CD4-positive, alpha-beta T cell treated with Interleukin-6 at 100 ng/mL for 8 hours (primary cell): Measurements from ENCODE around the gene KIF26B.
"Not testable (repeated sequence)": the region's sequence is repeated elsewhere in the genome, so short reads cannot be mapped to it uniquely, and the experiment has no call there.

Experiments used
- DNase-seq: peaks from one replicate; pipeline ENCODE4 v3.0.0-alpha.2; 2020; ENCODE audit warnings: mixed read lengths, low spot score

Gene KIF26B

DNA sequence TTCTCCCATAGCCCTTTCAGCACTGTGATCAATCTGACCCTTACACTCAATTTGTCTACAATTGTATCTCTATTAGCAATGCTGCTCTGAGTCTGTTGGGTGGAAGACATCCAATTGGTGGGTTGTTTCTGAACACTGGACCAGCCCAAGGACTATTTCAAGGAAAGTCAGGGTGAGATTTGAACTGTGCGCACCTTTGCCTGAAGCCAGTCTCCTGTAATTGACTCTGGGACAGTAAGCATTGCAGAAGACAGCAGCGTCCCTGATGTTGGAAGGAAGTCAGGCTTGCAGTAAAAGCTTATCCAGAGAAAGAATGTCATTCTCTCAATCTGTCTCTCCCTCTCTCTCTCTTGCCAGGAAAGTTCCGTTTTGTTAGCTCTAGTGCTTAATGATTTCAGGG lies 233.9 kb downstream of the KIF26B start:
- no peak for DNase-seq

DNA sequence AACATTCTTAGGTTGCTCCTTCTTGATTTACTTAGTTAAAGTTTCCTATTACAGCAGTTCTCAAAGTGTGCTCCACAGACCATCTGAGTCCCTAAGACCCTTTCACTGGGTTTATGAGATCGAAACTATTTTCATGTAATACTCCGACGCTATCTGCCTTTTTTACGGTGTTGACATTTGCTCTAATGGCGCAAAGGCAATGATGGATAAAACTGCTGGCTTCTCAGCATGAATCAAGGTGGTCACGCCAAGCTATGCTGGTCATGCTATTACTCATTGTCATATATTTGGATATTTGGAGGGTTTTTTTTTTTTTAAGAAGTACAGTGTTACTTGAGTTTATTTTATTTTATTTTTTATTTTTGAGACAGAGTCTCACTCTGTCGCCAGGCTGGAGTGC lies 235.1 kb downstream of the KIF26B start:
- DNase-seq = no peak

DNA sequence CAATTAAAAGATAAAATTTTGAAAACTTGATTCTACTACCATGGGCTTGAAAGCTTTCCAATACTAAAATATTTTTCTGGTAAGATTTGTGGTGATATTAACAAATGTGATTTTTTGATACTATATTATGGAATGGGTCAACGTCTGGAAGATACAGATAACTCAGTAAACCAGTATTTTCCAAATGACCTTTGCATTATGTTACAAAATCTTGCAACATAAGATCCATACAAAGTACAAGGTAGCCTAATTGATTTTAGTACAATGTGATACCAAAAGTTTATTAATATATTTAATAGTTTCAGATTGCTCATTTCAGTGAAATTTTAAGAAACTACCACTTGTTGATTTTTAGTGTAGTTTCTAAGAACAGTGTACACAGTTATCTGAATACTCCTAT lies 236.2 kb downstream of the KIF26B start:
- no peak for DNase-seq

DNA sequence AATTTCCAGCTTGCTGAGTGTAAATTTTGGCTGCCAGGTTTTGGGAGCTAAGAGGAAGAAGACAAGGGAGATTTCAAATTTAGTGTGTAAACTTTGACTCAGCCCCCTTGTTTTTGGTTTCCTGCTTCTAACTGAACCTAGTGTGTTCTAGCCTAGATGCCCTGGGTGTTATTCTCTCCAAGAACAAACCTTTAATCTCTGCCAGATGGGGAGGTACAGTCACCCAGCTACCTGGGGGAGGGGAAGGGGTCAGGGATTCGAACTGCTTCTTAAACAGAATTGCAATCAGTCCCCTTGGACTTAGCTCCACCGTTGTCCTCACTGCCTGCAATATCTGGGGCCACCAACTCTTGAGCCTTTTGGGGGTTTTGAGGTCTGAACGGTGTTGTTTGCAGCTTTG lies 238.9 kb downstream of the KIF26B start:
- no peak for DNase-seq

DNA sequence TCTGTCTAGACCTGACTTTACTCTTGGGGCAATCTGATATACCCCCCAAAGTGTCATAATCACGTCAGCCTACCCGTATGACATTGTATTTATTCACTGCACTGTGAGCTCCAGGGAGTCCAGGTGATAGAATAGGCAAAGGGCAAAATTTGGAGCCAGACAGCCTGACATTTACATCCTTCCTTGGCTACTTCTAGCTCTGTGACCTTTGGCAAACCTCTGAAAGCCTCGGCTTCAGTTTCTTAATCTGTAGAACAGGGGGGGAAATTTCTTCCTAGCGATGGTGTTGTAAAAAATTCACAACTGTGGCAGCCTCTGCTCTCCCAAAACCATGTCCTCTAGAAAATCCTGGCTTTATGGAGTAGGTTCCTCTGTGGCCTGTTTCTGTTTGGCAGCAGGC lies 240.9 kb downstream of the KIF26B start:
- DNase-seq = no peak

DNA sequence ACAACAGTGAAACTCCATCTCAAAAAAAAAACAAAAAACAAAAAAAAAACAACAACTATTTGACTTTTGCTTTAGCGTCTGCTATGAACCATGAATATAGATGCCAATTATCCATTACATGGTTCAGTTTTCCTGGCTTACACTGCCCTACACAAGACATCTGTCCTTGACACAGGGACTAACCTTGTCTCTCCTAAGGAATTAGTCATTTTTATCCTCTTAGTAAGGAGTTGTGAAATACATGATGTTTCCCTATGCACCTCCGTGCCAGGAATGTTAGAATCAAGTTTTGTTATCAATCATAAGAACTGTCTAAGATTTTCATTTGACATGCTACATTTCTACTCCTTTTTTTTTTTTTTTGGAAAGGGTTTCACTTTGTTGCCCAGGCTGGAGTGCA lies 241.8 kb downstream of the KIF26B start:
- no peak for DNase-seq

DNA sequence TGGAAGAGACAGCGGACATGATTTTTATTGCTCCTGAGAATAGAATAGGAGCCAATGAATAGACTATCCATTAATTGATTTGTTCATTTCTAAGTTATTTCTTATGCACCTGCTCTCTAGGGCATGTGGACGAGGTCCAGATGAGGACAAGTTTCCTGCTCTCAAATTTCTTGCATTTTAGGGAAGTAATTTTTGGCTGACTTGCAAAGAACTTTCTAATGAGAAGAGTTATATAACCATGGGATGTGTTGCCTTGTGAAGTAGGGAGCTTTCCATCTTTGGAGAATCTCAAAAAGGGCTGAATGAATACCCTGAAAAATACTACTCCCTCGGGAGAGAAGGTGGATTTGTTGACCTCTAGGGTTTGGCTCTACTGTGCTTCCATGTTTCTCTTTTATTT lies 243.0 kb downstream of the KIF26B start:
- DNase-seq = no peak

DNA sequence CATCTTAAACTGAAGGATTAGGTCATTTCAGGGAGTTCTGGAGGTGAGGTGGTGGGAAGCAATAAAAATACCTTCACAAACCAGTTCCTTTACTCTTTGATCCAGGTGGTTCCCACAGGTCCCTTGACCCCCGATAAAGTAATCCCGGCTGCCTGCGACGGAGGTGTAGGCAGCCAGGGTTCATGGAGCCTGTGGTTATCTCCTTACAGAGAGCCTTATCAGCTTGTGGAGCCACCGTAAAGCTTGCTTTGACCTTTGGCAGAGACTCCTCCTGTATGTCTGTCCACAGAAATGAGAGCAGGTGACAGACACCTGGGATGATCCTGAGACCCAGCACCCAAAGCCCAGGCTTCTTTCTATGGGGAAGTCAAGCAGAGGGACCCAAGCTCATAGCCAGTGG lies 243.4 kb downstream of the KIF26B start:
- no peak for DNase-seq

DNA sequence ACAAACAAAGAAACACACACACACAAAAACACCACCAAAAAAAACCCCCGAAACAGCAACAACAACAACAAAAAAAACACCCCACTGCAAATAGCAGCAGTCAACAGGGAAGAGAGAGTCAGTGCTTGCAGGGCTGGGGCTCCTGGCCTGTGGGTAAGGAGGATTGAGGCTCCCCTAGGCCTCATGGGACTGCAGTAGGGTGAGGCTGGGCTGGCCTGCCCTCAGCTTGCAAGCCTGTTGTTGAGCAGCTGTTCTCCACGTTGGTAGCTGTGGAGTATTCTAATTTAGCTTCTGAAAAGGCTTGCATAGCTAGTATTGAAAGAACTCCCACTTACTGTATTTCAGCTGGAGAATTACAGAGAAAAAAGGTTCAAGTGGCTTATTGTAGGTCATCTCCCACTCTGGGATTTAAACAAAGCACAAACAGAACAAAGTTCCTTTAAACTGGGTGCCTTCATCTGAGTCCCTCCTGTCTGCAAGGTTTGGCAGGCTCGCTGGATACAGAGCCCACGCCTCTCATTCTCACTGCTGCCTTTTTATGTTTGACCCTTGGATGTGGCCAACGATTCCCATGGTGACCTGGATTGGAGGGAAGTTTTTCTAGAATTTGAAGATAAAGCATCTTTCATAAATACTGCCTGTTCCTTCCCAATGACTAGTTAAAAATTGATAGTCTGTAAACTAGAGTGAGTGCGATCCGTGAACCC lies 247.2 kb downstream of the KIF26B start:
- DNase-seq = no peak

DNA sequence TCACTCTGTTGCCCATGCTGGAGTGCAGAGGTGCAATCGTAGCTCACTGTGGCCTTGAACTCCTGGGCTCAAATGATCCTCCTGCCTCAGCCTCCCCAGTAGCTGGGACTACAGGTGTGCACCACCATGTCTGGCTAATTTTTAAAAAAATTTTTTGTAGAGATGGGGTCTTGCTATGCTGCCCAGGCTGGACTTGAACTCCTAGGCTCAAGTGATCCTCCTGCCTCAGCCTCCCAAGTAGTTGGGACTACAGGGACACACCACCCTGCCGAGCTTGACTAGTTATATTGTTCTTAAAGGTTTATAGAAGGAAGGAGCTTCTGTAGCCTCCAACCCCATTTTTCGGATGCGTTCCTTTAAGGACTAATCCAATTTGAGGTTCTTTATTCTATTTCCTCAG lies 248.2 kb downstream of the KIF26B start:
- DNase-seq = not testable (repeated sequence)

DNA sequence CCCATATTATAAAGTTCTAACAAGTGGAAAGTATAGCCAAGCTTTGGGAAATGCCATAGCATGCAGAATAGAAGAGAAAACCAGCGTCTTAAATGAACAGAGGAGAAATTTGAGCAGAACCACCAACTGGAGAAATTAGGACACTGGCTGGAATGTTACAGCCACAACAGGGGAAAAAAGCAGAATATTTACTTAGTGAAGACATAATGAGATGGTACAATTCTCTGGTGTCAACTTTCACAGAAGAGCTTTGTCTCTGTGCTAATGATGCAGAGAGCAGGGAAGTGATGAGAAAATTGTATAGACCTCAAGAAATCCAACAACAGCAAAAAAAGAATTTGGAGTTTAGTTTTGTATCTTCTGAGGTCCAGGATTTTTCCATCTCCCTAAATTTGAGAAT lies 249.7 kb downstream of the KIF26B start:
- no peak for DNase-seq

DNA sequence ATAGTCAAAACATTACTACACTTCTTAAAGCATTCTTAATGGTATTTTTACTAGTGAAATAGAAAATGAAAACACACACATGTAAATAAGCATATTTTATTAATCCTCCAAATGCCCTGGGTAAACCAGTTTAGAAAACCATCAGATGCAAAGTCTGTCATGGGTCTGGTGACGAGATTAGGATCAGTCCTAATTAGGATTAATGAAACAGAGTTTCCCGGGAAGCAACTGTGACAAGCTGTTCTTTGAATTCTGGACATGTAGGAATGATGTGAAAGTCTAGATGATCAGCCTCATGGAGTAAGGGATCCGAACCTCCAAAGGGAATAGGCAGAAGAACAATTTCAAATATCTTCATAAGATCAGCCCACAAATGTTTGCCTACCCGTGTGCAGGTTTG lies 250.2 kb downstream of the KIF26B start:
- no peak for DNase-seq

DNA sequence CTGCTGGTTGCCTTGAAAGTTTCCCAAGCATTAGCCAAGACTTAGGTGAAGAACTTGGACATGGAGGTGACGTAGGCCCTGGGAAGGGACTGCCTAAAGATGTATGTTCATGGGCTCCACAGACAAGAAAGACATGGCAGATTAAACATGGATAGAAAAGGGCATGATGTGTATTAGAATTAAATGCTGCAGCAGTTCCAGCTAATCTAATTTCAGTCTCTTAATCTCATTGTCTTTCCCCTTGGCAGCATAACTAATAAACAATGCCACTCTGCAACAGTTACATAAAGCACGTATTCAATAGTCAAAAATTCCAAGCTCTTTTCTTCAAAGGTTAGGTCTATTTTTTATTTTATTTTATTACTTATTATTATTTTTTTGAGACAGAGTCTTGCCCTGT lies 251.6 kb downstream of the KIF26B start:
- no peak for DNase-seq

DNA sequence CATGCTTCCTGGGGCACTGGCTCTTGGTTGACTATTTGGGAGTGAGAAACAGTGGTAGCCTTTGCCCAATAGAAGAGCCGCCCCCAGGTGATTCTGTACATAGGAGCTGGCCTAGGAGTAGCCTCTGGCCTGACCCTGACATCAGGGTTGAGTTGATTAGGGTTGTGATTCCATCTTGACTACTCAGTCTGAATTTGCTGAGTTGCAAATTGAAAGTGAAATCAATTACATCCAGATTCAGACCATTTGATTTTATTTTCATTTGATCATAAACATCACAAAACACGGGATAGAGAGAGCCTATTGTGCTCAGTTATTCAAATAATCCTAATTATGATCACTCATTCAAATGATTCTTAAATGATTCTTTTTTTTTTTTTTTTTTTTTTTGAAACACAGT lies 253.2 kb downstream of the KIF26B start:
- DNase-seq = no peak

DNA sequence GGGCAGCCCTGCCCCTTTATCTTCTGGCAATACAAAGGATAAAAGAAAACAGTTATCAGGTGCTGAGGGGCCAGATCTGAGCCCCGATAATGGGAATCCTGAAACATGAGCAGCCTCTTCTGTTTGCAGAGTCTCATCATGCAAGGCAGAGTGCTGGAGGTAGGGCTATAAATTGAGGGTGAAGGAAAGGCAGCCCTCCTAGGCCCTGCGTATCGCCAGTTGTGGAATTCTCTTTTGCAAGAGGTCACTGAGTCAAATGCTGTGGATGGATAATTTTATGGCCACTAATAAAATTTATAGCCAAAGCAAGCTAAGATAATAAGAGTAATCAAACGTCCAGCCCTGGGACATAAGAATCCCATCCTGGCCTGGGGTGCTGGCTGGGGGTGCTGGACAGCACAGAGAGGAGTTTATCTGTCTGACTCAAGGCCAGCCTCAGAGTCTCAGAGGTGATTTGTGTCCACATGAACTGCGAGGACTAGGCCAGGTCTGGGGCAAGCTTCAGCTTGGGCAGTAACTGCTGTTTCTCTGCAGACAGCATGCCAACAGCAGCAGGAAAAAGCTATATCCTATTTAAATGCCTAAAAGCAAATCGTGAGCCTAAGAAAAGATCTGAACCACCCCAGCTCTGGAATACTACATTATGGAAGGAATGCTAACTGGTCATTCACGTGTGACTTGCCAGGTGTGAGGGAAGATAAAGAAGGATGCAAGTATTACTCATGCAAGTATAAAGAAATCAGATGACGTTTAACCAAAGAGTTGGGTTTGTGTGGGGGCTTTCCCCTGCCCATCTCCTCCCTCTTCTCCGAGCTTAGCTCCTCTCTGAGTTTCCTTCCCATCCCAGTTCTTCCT lies 254.8 kb downstream of the KIF26B start:
- DNase-seq = no peak

DNA sequence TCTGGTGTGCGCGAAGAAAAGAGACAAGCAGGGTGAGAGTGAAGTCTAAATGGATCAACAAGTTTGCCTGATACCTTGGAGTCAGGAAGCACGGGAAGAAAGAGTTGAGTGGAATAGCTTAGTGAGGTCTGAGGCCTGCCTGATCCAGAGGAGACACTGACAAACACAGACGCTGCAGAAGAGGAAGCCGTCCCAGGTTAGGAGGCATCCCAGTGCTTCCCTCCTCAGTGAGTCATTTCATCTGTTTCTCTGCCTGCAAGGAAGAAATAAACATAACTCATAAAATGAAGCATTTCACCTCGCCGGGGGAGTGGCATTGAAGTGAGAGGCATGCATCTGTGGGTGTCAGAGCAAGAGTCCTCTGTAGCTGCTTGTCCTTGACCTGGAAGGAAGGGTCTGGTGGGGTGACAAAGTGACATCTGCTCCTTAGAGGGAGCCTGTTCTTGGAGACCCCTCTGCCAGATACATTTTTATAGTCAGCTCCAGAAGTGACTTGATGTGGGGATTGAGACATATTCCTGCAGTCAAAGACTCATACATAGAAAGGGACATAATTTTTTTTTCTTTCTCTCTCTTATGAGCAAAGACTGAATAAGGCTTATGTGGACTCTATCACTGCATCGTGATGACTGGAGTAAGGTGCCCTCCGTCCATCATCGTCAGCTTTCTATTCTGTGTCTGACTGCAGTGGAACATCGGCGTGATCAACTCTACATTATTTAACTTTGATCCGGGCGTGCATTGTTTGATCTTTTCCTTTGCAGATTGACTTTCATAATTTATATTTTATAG lies 256.7 kb downstream of the KIF26B start:
- DNase-seq = no peak

DNA sequence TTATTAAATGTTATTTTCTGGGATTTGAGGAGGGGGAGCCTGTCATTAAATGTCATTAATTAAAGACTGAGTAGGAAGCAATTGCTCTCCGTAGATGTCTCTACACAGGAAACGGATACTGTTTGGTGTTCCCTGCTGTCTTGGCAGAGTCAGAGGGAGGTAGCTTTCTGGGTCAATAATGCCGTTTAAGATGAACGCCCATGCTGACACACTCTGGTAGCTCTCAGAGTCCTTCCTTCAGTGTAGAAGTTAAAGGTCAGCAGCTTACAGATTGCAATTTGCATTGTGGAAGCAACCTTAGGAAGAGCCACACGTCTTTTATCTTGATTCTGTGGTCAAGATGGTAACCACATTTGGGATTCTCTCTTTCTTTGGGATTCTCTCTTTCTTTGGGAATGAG lies 257.5 kb downstream of the KIF26B start:
- DNase-seq = no peak

DNA sequence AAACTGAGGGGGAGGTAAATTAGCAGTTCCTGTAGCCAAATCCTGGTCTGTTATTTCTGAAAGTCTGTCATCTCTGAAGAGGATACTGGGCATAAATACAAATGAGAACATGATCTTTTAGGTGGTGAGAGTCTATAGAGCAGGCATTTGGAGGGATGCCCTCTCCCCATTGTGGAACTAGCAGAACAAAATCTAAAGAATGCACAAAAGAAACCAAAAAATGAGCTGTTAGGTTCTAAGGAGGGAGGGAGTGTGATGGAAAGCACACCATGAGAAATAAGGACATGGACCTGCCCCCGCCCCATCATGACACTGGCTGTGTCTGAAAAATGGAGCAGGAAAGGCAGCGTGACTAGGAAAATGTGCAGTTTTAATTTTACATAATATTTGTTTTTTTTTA lies 262.0 kb downstream of the KIF26B start:
- no peak for DNase-seq

DNA sequence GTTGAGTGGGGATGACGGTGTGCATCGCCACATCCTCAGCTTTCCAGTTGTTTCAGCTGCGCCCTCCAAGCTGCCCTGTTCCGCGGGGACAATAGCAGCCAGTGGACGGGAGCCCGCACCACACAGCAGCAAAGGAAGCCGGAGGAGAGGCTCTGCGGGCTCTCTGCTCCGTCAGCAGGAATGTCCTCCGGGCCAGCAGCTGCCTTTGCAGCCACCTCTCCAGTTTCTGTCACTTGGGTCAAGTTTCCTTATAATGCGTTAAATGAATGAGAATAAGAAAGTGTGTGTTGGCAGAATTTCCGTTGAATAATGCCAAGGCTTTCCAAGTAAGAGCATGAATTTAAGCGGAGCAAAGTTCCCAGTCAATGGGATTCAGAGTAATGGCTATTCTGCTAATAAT lies 263.3 kb downstream of the KIF26B start:
- DNase-seq = no peak

DNA sequence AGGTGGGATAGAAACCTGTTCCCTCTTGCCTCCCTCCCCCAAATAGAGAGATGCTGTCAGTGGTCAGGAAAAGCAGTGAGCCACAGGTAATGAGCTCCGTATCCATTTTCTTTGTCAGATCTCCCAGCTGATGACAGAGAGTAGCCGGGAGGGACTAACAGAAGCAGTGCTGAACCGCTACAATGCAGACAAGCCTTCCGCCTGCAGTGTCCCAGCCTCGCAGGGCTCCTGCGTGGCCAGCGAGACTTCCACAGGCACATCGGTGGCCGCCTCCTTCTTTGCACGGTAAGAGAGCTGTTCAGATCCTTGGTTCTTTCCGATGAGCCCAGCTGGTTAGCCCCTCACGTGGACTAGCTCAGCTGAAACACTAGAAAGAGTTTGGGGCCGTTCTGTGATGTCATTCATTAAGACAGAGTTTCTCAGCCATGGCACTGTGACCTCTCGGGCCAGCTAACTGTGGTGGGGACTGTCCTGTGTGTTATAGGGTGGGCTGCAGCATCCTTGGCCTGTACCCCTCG lies 264.7 kb downstream of the KIF26B start:
- DNase-seq = no peak

DNA sequence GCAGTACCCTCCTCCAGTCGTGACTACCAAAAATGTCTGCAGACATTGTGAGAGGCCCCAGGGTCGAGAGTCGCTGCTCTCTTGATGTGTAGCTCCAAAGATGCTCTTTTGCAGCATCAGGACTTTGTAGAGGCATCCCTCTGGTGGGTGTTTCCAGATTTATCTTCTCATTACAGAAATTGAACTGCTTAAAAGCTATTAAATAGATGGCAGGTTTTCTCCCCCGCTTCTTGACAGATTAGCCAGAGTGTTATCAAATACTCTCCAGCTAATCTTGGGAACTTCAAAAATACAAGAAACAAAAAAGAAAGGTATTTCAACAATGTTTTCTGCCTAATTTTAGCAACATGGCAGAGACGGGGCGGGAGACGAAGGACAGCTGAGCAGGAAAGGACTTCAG lies 265.2 kb downstream of the KIF26B start:
- no peak for DNase-seq

DNA sequence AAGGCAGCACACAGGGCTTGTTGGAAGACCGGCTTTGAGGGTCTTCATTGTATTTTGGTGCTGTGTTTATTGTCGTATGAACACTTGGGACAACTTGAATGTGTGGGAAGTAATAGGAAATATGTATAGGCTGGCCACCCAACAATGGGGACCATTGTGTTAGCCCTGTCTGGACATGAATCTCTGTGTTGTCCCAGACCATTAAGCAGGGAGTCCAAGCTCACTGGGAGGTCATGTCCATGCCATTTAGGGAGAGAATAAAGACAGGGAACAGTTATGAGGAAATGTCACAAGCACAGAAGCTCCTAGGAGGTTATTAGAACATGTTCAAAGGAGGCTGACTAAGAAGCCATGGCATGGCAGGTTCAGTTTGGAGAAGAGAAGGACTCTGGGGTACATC lies 266.1 kb downstream of the KIF26B start:
- no peak for DNase-seq

DNA sequence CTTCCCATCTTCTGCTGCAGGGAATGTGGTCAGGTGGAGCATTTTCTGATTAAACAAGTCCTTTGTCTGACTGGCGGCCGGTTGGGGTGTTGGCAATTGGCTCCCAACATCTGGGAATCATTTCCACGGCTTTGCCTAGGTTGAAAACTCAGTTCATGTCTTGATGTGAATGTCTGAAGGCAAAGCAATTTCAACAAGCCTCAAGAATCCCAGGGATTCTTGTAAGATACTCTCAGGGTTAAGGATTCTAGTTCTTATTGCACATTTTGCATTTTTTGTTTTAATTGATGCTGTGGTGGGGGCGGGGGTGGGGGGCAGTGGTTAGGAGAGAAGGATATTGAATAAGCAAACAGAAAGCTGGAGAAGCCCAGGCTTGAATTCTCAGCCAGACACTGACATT lies 273.9 kb downstream of the KIF26B start:
- no peak for DNase-seq
